AG04450 (cell line): ENCODE results near the gene GRIA4. TPM values are rescaled to one million over a fixed set of nuclear protein-coding genes. Genes with fewer than 3 reads are reported as not detected.

Experiments used
- CTCF ChIA-PET: fragments of 300-600, 350-600 bp; formaldehyde crosslinking; extraction: SDS; loops from one replicate; lab custom pipeline; 2022; ENCODE audit warnings: antibody characterized with exemption, inconsistent platforms; lab: Charles Lee
- POLR2A ChIA-PET: fragments of 350-600 bp; formaldehyde crosslinking; extraction: SDS; loops from one replicate; lab custom pipeline; 2021; ENCODE audit warnings: antibody characterized with exemption, inconsistent platforms; lab: Yijun Ruan, JAX
- DNase-seq: peaks from one replicate; pipeline ENCODE4 v3.0.0-alpha.2; 2011; ENCODE audit warnings: low read depth, low spot score
- H3K27ac ChIP-seq: one replicate; pipeline ENCODE4 v1.5.1; 2012; ENCODE audit warnings: low read depth, low read length, control low read depth
- H3K27me3 ChIP-seq: one replicate; pipeline ENCODE4 v1.6.0; 2012; ENCODE audit warnings: low read length; ENCODE audit not compliant: control insufficient read depth, insufficient read depth
- H3K4me3 ChIP-seq: 2 replicates; pipeline ENCODE4 v1.5.1; 2011; ENCODE audit warnings: mild to moderate bottlenecking, low read depth, low read length, control low read depth
- H3K9me3 ChIP-seq: 2 replicates; pipeline ENCODE4 v1.5.1; 2012; ENCODE audit warnings: low read length; ENCODE audit not compliant: control insufficient read depth, insufficient read depth
- polyA plus RNA-seq: library from polyadenylated mRNA; depleted of rRNA; stranded (reverse); fragments of >200 nt; gene quantifications from 2 replicates; pipeline ENCODE4 v1.2.3, GENCODE V29; 2011
- TF ChIP-seq, protein P1 (sequence below): IDR thresholded peaks from 2 replicates; pipeline ENCODE4 v1.5.1; 2011; ENCODE audit warnings: low read depth, low read length, control low read depth, inconsistent platforms

Gene GRIA4
- polyA plus RNA-seq, 1 experiment, result 0.64 TPM

DNA sequence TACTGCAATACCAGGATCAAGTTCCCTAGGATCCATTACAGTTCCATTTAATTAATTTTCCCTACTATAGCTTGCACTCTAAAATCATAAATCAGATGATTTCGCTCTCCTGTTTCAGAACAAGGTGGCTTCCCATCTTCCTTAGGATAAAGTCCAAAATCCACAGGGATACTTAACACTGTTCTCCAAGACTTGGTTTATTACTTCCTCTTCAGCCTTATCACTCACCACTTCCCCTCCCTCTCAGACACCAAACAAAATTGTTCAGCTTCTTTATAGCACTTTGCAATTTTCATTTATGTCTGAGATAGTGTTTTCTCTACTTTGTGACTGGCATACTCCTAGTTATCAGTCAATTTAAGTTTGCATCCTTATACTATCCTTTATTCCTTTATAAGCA is 124.6 kb downstream of the GRIA4 start:
- Histone ChIP-seq H3K9me3 (no peaks in the 10 kb centered on the region), H3K4me3 (no peak overlapping the region), H3K27me3 (no peaks in the 10 kb centered on the region), H3K27ac (no peak overlapping the region)
- CTCF ChIA-PET, result no interaction called here
- TF ChIP-seq, protein P1, sequence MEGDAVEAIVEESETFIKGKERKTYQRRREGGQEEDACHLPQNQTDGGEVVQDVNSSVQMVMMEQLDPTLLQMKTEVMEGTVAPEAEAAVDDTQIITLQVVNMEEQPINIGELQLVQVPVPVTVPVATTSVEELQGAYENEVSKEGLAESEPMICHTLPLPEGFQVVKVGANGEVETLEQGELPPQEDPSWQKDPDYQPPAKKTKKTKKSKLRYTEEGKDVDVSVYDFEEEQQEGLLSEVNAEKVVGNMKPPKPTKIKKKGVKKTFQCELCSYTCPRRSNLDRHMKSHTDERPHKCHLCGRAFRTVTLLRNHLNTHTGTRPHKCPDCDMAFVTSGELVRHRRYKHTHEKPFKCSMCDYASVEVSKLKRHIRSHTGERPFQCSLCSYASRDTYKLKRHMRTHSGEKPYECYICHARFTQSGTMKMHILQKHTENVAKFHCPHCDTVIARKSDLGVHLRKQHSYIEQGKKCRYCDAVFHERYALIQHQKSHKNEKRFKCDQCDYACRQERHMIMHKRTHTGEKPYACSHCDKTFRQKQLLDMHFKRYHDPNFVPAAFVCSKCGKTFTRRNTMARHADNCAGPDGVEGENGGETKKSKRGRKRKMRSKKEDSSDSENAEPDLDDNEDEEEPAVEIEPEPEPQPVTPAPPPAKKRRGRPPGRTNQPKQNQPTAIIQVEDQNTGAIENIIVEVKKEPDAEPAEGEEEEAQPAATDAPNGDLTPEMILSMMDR, result no peak
- no peak for DNase-seq
- POLR2A ChIA-PET, result no interaction called here

DNA sequence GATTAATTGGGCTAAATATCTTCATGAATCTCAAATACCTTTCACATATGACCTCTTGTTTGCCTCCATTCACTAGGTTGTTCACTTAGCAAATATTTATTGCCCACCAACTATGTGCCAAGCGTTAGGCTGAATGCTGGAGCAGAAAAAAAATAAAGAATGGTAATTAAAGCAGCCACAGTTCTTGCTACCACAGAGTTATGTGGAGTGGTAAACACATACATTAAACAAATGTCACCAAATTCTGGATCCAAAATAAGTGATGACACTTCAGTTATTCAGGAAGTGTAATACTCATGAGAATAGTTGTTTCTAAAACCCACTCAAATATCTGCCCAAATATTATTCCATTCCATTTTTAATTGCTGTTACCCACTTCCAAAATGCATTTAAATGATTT is 128.4 kb downstream of the GRIA4 start:
- POLR2A ChIA-PET, result no interaction called here
- TF ChIP-seq, protein P1, result no peak

DNA sequence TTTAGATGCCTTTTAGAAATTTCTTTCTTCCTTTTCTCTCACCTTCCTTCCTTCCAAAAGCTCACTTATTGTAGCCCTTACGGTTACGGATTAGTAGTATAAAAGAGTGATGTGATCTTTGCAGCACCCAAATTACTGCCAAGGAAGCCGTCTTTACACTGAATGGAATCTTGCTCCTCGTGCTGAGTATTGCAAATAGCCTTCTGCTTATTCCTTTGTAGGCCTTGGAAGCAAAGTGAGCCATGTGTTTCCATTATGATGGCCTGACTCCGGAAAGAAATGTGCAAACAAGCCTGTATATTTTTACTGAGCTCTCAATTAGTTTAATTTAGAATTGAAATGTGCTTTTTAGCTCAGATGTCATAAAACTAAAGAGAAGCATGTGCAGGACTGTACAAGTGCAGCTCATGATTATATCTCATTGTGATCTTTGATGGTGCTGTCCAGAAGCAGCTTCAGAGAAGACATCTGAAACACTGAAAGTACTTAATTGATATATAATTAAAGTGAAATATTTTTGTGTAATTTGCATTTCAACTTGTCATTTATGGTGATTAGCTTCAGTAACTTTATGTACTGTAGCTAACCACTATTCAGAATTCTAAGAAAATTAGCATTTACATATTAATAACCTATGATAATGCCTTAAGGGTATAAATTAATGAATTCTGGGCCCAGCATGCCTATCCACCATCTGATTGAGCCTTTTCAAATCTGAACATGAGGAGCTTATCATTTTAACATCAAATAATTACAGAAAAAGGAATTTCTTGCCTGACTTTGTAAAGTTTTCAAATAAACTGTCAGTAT is 129.3 kb downstream of the GRIA4 start:
- H3K27me3 ChIP-seq, result no peaks in the 10 kb centered on the region
- no peak overlapping the region for H3K27ac ChIP-seq
- H3K4me3 ChIP-seq, result no peak overlapping the region
- H3K9me3 ChIP-seq, result no peaks in the 10 kb centered on the region
- DNase-seq, result no peak
- POLR2A ChIA-PET, result no interaction called here
- TF ChIP-seq, protein P1, result no peak
- CTCF ChIA-PET, result no interaction called here

More for the DNA sequence above, 128.4 kb downstream of the GRIA4 start:
- DNase-seq, result no peak
- Histone ChIP-seq H3K9me3 (no peaks in the 10 kb centered on the region), H3K4me3 (no peak overlapping the region), H3K27me3 (no peaks in the 10 kb centered on the region), H3K27ac (no peak overlapping the region)
- CTCF ChIA-PET, result no interaction called here

DNA sequence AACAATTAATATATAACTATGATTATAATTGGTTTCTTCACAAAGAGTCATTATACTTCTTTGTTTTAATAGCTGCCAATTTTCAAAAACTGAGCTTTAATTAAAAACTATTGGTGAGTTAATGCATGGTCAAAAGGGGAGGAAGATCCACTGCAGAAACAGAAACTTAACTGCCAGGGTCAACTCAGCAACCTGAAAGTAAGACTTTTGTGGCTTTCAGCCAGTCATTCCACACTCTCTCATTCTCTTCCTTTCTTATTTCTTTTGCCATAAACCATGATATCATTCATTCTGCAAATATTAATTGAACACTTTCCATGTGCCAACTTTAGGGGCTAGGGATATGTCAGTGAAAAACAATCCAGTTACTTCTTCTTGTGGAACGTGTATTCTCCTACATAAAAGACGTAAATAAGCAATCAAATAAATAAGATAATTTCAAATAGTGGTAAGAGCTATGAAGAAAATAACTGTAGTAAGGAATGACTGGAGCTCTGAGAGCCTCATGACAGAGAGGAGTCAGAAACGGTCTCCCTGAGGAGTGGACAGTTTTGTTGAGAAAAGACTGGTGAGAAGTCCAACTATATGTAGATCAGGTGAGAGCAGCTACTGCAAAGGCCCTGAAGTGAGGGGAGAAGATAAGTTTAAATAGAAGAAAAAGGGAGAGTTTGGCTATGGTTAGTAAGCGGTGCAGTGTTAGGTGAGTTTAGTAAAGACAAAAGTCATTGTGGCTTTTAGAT is 130.5 kb downstream of the GRIA4 start:
- Histone ChIP-seq H3K27ac (no peak overlapping the region), H3K27me3 (no peaks in the 10 kb centered on the region), H3K4me3 (no peak overlapping the region), H3K9me3 (no peaks in the 10 kb centered on the region)
- TF ChIP-seq, protein P1, result no peak
- CTCF ChIA-PET, result no interaction called here
- POLR2A ChIA-PET, result no interaction called here
- no peak for DNase-seq

DNA sequence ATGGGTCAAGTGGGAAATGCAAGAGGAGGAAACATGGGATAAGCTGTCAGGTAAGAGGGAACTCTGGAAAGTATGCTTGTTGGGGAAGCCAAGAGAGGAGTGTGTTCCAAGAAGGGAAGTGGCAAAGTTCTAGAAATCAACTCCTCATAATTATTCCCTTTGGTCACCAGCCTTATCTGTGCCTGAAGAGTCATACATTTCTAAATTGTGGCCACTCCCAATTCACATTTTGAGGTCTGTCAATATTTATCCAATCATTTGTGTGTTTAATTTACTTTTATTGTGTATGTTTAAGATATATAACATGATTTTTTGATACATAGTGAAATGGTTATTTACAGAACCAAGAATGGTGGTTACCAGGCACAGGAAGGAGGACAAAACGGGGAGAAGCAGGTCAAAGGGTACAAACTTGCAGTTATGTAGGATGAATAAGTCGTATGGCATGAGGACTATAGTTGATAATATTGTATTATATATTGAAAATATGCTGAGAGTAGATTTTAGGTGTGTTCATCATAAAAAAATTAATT is 131.7 kb downstream of the GRIA4 start:
- ChIA-PET CTCF (no interaction called here), POLR2A (no interaction called here)
- H3K27me3 ChIP-seq, result no peaks in the 10 kb centered on the region
- H3K27ac ChIP-seq, result no peak overlapping the region
- no peak overlapping the region for H3K4me3 ChIP-seq
- H3K9me3 ChIP-seq, result no peaks in the 10 kb centered on the region
- TF ChIP-seq, protein P1, result no peak
- no peak for DNase-seq
